Fibroblast of the aortic adventitia (primary cell): Measurements from ENCODE around the gene EIF4E2. TPM values are rescaled to one million over a fixed set of nuclear protein-coding genes. Genes with fewer than 3 reads are reported as not detected.

Experiments
- DNase-seq: peaks from one replicate; pipeline ENCODE4 v3.0.0-alpha.2; 2010; ENCODE audit warnings: low read depth
- H3K4me3 ChIP-seq: 2 replicates; pipeline ENCODE4 v1.5.1; 2011; ENCODE audit warnings: low read depth, mild to moderate bottlenecking, control low read depth, low read length, moderate library complexity
- CTCF ChIP-seq: IDR thresholded peaks from 2 replicates; pipeline ENCODE4 v1.5.1; 2011; ENCODE audit warnings: mild to moderate bottlenecking, low read length, control low read depth, inconsistent platforms; ENCODE audit not compliant: insufficient read depth
- total RNA-seq: library from RNA; depleted of rRNA; stranded (reverse); fragments of >200 nt; gene quantifications from 2 replicates; pipeline ENCODE4 v1.2.3, GENCODE V29; 2012; ENCODE audit warnings: low replicate concordance

Gene EIF4E2
- total RNA-seq, 1 donor = 72.6 TPM

- H3K4me3 ChIP-seq = no peak overlapping the region
- no peak for DNase-seq
- TF ChIP-seq CTCF = no peak
Measured at GRCh38 chr2:232513353-232513752, 37.1 kb upstream of the EIF4E2 start.

GRCh38 chr2:232515639-232516038 lies 34.9 kb upstream of the EIF4E2 start:
- no peak for DNase-seq
- TF ChIP-seq CTCF = no peak
- no peak overlapping the region for H3K4me3 ChIP-seq

- no peak overlapping the region for H3K4me3 ChIP-seq
- no peak for DNase-seq
- no peak for TF ChIP-seq CTCF
Measured at GRCh38 chr2:232516551-232516950, 33.9 kb upstream of the EIF4E2 start.

- TF ChIP-seq CTCF = no peak
- no peak overlapping the region for H3K4me3 ChIP-seq
- no peak for DNase-seq
Measured at GRCh38 chr2:232518844-232519243, 31.6 kb upstream of the EIF4E2 start.

GRCh38 chr2:232519581-232520438 lies 30.7 kb upstream of the EIF4E2 start, which contains the start of gene PRSS56:
Gene PRSS56, plus strand, starts transcription at chr2:232520388. Its CDS starts 211 bp downstream, at chr2:232520599.
- no peak for DNase-seq
- TF ChIP-seq CTCF = no peak
- no peak within 1 kb of the TSS for H3K4me3 ChIP-seq

- DNase-seq = no peak
- no peak for TF ChIP-seq CTCF
- H3K4me3 ChIP-seq = no peak overlapping the region
Measured at GRCh38 chr2:232520489-232520888, 30.0 kb upstream of the EIF4E2 start.
